Ishikawa (cell line): ENCODE measurements around the gene CADM1.

ENCODE experiments used
- CEBPB ChIP-seq: IDR thresholded peaks from 2 replicates; pipeline ENCODE4 v1.6.1; 2012
- CREB1 ChIP-seq: IDR thresholded peaks from 2 replicates; pipeline ENCODE4 v1.6.1; 2012; ENCODE audit warnings: low read depth
- EGR1 ChIP-seq: IDR thresholded peaks from 2 replicates; pipeline ENCODE4 v1.6.1; 2012
- EP300 ChIP-seq: IDR thresholded peaks from 2 replicates; pipeline ENCODE4 v1.6.1; 2012; ENCODE audit warnings: borderline replicate concordance
- FOXM1 ChIP-seq: IDR thresholded peaks from 2 replicates; pipeline ENCODE4 v1.6.1; 2012; ENCODE audit warnings: low read depth, borderline replicate concordance
- NFIC ChIP-seq: IDR thresholded peaks from 2 replicates; pipeline ENCODE4 v1.6.1; 2012
- RAD21 ChIP-seq: IDR thresholded peaks from 2 replicates; pipeline ENCODE4 v1.6.1; 2012; ENCODE audit warnings: low read depth
- TAF1 ChIP-seq: IDR thresholded peaks from 2 replicates; pipeline ENCODE4 v1.6.1; 2012; ENCODE audit warnings: low read depth, mild to moderate bottlenecking
- TCF12 ChIP-seq: IDR thresholded peaks from 2 replicates; pipeline ENCODE4 v1.6.1; 2012; ENCODE audit warnings: low read depth
- TEAD4 ChIP-seq: IDR thresholded peaks from 2 replicates; pipeline ENCODE4 v1.6.1; 2012
- YY1 ChIP-seq: IDR thresholded peaks from 2 replicates; pipeline ENCODE4 v1.6.1; 2012; ENCODE audit warnings: low read depth
- ZBTB7A ChIP-seq: IDR thresholded peaks from 2 replicates; pipeline ENCODE4 v1.6.1; 2012; ENCODE audit warnings: low read depth
- TF ChIP-seq, protein P1 (sequence below): IDR thresholded peaks from 2 replicates; pipeline ENCODE4 v1.6.1; 2012; ENCODE audit warnings: low read depth, mild to moderate bottlenecking
- TF ChIP-seq, protein P2 (sequence below): IDR thresholded peaks from 2 replicates; pipeline ENCODE4 v1.6.1; 2012
- TF ChIP-seq, protein P3 (sequence below): IDR thresholded peaks from 2 replicates; pipeline ENCODE4 v1.6.1; 2012

Gene CADM1

DNA sequence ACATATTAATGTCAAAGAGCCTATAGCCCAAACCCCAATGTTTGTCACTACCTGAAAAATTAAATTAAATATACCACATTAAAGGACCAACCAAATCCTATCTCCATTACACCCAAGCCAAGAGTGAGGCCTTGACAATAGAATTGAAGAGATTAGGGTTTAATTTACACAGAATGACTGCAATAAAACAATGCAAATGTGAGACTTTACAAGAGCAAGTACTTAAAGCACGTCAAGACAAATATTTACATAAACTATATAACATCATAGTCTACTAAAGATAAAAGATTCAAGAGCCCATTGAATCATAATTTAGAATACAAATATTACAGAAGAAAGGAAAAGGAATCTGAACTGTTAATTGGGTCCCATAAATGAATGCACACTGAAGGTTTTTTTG is 85.6 kb downstream of the CADM1 start:
- TF ChIP-seq TEAD4 (no peak), CREB1 (no peak), NFIC (no peak), YY1 (no peak), EP300 (no peak)
- TF ChIP-seq, protein P1, sequence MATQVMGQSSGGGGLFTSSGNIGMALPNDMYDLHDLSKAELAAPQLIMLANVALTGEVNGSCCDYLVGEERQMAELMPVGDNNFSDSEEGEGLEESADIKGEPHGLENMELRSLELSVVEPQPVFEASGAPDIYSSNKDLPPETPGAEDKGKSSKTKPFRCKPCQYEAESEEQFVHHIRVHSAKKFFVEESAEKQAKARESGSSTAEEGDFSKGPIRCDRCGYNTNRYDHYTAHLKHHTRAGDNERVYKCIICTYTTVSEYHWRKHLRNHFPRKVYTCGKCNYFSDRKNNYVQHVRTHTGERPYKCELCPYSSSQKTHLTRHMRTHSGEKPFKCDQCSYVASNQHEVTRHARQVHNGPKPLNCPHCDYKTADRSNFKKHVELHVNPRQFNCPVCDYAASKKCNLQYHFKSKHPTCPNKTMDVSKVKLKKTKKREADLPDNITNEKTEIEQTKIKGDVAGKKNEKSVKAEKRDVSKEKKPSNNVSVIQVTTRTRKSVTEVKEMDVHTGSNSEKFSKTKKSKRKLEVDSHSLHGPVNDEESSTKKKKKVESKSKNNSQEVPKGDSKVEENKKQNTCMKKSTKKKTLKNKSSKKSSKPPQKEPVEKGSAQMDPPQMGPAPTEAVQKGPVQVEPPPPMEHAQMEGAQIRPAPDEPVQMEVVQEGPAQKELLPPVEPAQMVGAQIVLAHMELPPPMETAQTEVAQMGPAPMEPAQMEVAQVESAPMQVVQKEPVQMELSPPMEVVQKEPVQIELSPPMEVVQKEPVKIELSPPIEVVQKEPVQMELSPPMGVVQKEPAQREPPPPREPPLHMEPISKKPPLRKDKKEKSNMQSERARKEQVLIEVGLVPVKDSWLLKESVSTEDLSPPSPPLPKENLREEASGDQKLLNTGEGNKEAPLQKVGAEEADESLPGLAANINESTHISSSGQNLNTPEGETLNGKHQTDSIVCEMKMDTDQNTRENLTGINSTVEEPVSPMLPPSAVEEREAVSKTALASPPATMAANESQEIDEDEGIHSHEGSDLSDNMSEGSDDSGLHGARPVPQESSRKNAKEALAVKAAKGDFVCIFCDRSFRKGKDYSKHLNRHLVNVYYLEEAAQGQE, result no peak
- TF ChIP-seq, protein P2, sequence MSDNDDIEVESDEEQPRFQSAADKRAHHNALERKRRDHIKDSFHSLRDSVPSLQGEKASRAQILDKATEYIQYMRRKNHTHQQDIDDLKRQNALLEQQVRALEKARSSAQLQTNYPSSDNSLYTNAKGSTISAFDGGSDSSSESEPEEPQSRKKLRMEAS, result no peak

DNA sequence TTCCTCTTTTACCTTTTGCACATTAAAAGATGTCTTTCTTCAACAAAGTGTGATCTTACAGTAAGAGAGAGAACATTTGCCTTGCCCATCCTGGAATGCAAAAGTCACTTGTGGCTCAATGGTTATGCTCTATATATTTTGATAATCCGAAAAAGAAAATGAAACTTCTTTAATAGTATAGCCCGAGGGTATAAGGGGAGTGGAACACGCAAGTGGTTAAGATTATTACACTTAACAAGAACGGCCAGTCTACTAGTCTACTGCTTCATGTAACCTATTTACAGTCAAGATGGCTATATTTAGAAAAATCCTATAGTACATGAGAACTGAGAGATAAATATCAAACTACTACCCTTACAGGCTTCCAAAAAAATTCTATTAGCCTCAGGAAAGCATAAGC is 86.1 kb downstream of the CADM1 start:
- TF ChIP-seq RAD21 (no peak), TCF12 (no peak), EP300 (no peak), CEBPB (no peak), TAF1 (no peak), ZBTB7A (no peak), CREB1 (no peak), TEAD4 (no peak), YY1 (no peak), NFIC (no peak), EGR1 (no peak), FOXM1 (no peak)
- TF ChIP-seq, protein P3, sequence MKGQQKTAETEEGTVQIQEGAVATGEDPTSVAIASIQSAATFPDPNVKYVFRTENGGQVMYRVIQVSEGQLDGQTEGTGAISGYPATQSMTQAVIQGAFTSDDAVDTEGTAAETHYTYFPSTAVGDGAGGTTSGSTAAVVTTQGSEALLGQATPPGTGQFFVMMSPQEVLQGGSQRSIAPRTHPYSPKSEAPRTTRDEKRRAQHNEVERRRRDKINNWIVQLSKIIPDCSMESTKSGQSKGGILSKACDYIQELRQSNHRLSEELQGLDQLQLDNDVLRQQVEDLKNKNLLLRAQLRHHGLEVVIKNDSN, result no peak
- TF ChIP-seq, protein P1, result no peak
- TF ChIP-seq, protein P2, result no peak

DNA sequence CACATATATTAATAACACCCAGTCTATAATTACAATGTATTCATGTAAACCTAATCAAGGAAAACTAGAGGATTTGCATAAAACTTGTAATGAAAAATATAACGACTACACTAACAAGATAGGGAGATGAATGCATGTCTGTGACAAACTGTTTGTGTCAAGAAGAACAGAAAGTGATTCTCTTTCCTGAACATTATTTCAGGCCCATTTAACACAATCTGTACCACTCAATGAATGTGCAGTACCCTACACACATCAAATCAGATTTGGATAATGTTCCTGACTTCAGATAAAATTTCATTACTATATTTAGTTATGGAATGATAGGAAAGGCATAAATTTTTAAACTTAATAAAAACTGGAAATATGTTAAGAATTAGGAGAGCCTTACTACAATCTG is 93.1 kb downstream of the CADM1 start:
- no peak for TF ChIP-seq CEBPB
- no peak for TF ChIP-seq EP300
- TF ChIP-seq, protein P1, result no peak
- TF ChIP-seq CREB1, result no peak
- TF ChIP-seq, protein P2, result no peak
- TF ChIP-seq EGR1, result no peak
- TF ChIP-seq FOXM1, result no peak
- TF ChIP-seq NFIC, result no peak
- TF ChIP-seq YY1, result no peak
- no peak for TF ChIP-seq TAF1
- TF ChIP-seq TEAD4, result no peak
- TF ChIP-seq RAD21, result no peak
- no peak for TF ChIP-seq TCF12
- TF ChIP-seq, protein P3, result no peak
- no peak for TF ChIP-seq ZBTB7A

DNA sequence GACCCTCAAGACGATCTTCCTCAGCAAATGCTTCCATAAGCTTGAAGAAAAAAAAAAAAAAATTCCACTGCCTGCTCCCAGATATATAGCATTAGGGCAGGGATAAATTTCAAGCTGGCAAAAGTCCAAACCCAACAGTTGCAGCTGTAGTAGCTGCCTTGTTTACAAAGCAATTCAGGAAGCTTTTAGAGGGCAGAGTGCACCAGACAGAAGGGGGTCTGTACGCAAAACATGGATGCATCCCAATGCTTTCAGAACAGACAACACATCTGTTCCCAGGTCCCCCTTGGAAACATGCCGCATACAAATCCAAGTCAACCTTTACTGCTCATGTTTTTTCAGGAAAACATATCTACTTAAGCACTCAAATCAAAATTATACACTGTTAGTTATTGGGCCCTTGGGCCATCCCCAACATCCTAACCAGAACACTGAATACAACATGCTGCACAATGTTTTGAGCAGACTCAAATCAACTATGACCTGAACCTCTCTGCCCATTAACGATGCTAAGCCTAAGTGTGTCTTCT is 94.5 kb downstream of the CADM1 start:
- TF ChIP-seq CEBPB (no peak), EP300 (no peak), TEAD4 (no peak)

DNA sequence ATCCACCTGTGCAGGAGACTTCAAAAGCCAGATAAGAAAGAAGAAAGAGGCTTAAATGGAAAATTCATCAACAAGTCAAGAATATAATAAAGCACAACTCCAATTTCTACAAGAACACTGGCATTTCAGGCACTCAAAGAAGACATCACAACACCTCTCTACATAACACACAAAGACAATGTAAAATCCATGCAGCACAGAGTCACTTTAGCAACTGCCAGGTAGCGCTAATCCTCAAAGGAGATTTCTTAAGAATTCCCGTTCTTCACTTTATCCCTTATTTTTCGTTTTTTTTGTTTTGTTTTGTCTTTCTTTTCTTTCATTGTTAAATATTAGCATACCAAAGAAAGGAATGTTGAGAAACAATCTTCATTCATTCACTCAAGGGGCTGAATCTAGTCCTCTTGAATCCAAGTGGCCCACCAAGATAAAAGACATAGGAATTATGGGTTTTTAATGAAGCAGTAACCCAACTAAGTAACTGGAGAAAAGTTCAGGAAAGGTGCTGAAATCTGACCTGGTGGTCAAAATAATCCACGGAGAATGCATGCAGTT is 95.0 kb downstream of the CADM1 start:
- TF ChIP-seq FOXM1 (no peak), TAF1 (no peak), CEBPB (no peak), TEAD4 (no peak), ZBTB7A (no peak), TCF12 (no peak), EP300 (no peak)
- TF ChIP-seq, protein P3, result no peak
